ENCODE data around the gene DSTN.

Gene DSTN

DNA sequence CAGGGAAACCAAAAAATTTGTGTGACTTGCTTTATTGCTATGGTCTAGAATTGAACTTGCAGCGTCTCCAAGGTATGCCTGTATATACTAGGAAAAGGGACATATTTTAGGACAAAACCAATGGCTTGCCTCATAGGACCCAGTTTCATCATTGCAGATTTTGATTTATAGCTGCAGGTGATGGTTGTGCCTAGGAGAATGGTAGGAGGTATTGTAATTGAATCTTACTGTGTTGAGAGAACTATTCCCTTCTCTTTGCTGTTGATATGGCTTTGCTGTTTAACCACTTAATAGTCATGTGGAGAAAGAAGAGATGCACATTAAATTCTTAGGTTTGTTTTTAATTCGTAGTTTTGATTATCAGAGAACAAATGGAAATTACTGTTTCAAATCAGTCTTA lies 16.4 kb downstream of the DSTN start:
- H3K27me3 ChIP-seq (ENCODE audit: control insufficient read depth, insufficient read depth, low read length) = no peaks in the 10 kb centered on the region
- H3K4me3 ChIP-seq (ENCODE audit: low read depth, low read length) = no peak overlapping the region
- H3K4me1 ChIP-seq = peaks cover 12% of the 10 kb centered on the region
- peaks cover 40% of the 10 kb centered on the region for H3K79me2 ChIP-seq
- no peak overlapping the region for H3K27ac ChIP-seq
- H3K4me2 ChIP-seq (ENCODE audit: low read length) = no peak overlapping the region
- H2AFZ ChIP-seq = no peak overlapping the region
- no peaks in the 10 kb centered on the region for H3K9me3 ChIP-seq (ENCODE audit: control insufficient read depth, low read length)
- no peaks in the 10 kb centered on the region for H3K36me3 ChIP-seq (ENCODE audit: control insufficient read depth, insufficient read depth, low read length)
- TF ChIP-seq, protein P1, sequence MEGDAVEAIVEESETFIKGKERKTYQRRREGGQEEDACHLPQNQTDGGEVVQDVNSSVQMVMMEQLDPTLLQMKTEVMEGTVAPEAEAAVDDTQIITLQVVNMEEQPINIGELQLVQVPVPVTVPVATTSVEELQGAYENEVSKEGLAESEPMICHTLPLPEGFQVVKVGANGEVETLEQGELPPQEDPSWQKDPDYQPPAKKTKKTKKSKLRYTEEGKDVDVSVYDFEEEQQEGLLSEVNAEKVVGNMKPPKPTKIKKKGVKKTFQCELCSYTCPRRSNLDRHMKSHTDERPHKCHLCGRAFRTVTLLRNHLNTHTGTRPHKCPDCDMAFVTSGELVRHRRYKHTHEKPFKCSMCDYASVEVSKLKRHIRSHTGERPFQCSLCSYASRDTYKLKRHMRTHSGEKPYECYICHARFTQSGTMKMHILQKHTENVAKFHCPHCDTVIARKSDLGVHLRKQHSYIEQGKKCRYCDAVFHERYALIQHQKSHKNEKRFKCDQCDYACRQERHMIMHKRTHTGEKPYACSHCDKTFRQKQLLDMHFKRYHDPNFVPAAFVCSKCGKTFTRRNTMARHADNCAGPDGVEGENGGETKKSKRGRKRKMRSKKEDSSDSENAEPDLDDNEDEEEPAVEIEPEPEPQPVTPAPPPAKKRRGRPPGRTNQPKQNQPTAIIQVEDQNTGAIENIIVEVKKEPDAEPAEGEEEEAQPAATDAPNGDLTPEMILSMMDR (IDR thresholded peaks at IDR 0.05) = no peak
- no peak overlapping the region for H3K9ac ChIP-seq

GRCh38 chr20:17587148-17587547 lies 17.3 kb downstream of the DSTN start:
- Histone ChIP-seq H3K9me3 (ENCODE audit: control insufficient read depth, low read length) (no peaks in the 10 kb centered on the region), H2AFZ (no peak overlapping the region), H3K27ac (no peak overlapping the region), H3K9ac (no peak overlapping the region), H3K27me3 (ENCODE audit: control insufficient read depth, insufficient read depth, low read length) (no peaks in the 10 kb centered on the region), H3K36me3 (ENCODE audit: control insufficient read depth, insufficient read depth, low read length) (no peaks in the 10 kb centered on the region), H3K4me1 (peaks cover 15% of the 10 kb centered on the region), H3K4me2 (ENCODE audit: low read length) (no peak overlapping the region), H3K79me2 (peaks cover 45% of the 10 kb centered on the region), H3K4me3 (ENCODE audit: low read depth, low read length) (no peak overlapping the region)
- TF ChIP-seq, protein P1 (IDR thresholded peaks at IDR 0.05) = no peak

DNA sequence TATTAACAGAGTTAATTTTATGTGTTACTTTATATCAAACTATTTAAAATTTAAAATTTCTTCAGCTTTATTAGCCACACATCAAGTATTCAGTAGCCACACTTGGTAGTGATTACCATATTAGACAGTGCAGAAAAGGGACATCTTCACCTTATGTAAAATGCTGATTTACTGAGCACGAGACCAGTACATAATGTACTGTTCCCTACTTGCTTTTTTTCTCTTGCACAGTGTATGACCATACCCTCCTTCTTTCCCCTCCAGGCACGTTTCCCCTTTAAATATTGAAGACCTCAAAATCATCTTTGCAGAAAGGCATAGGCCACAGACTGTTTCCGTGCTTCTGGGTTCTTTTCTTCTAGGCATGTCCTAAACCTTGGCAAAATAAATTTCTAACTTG lies 17.9 kb downstream of the DSTN start:
- H3K79me2 ChIP-seq = peaks cover 42% of the 10 kb centered on the region
- H3K36me3 ChIP-seq (ENCODE audit: control insufficient read depth, insufficient read depth, low read length) = no peaks in the 10 kb centered on the region
- H3K9me3 ChIP-seq (ENCODE audit: control insufficient read depth, low read length) = no peaks in the 10 kb centered on the region
- H3K9ac ChIP-seq = no peak overlapping the region
- no peak overlapping the region for H3K4me2 ChIP-seq (ENCODE audit: low read length)
- no peak overlapping the region for H2AFZ ChIP-seq
- TF ChIP-seq, protein P1 (IDR thresholded peaks at IDR 0.05) = no peak
- H3K4me1 ChIP-seq = peaks cover 15% of the 10 kb centered on the region
- H3K4me3 ChIP-seq (ENCODE audit: low read depth, low read length) = no peak overlapping the region
- H3K27me3 ChIP-seq (ENCODE audit: control insufficient read depth, insufficient read depth, low read length) = no peaks in the 10 kb centered on the region
- H3K27ac ChIP-seq = no peak overlapping the region

GRCh38 chr20:17589161-17589834 lies 19.4 kb downstream of the DSTN start:
- no peak overlapping the region for H2AFZ ChIP-seq
- no peak overlapping the region for H3K4me2 ChIP-seq (ENCODE audit: low read length)
- peaks cover 24% of the 10 kb centered on the region for H3K4me1 ChIP-seq
- H3K4me3 ChIP-seq (ENCODE audit: low read depth, low read length) = no peak overlapping the region
- H3K9ac ChIP-seq = no peak overlapping the region
- TF ChIP-seq, protein P1 (IDR thresholded peaks at IDR 0.05) = no peak
- peak overlapping the region; percentile 56 for H3K27ac ChIP-seq
- H3K9me3 ChIP-seq (ENCODE audit: control insufficient read depth, low read length) = no peaks in the 10 kb centered on the region
- H3K27me3 ChIP-seq (ENCODE audit: control insufficient read depth, insufficient read depth, low read length) = no peaks in the 10 kb centered on the region
- peaks cover 42% of the 10 kb centered on the region for H3K79me2 ChIP-seq
- no peaks in the 10 kb centered on the region for H3K36me3 ChIP-seq (ENCODE audit: control insufficient read depth, insufficient read depth, low read length)

DNA sequence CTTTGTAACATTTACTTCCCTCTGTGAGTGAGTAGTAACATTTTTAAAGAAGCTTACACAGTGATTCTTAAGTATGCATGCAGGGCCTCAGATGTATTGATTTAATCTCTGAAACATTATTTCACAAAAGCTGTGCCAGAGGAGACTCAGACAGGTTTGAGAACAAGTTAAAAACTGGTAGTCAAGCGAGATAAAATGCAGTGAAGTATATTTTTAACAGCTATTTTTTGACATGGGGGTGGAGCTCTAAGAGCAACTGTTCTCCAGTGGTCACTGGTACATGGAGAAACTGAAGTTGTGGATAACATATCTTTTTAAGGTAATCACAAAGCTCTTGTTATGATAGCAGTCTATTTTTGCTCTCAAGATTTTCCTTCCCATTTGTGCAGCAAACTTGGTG lies 20.4 kb downstream of the DSTN start:
- Histone ChIP-seq H3K4me1 (peaks cover 34% of the 10 kb centered on the region), H3K9ac (no peak overlapping the region), H3K4me3 (ENCODE audit: low read depth, low read length) (peak overlapping the region; percentile 2)

More for the DNA sequence above, 20.4 kb downstream of the DSTN start:
- Histone ChIP-seq H2AFZ (no peak overlapping the region), H3K36me3 (ENCODE audit: control insufficient read depth, insufficient read depth, low read length) (no peaks in the 10 kb centered on the region), H3K79me2 (peaks cover 46% of the 10 kb centered on the region), H3K4me2 (ENCODE audit: low read length) (peak overlapping the region; percentile 53), H3K27me3 (ENCODE audit: control insufficient read depth, insufficient read depth, low read length) (no peaks in the 10 kb centered on the region), H3K9me3 (ENCODE audit: control insufficient read depth, low read length) (no peaks in the 10 kb centered on the region), H3K27ac (peak overlapping the region; percentile 56)
- TF ChIP-seq, protein P1 (IDR thresholded peaks at IDR 0.05) = no peak
